Activated T-cell treated with anti-CD3 and anti-CD28 coated beads for 1 hour (primary cell): ENCODE data around the gene COL4A1.

Experiments
- DNase-seq: peaks from one replicate; pipeline ENCODE4 v3.0.0-alpha.2; 2020; ENCODE audit warnings: low read depth

The COL4A1 gene

GRCh38 chr13:110274687-110275086 lies 32.3 kb downstream of the COL4A1 start:
- DNase-seq = no peak

GRCh38 chr13:110273254-110273653 lies 33.7 kb downstream of the COL4A1 start:
- no peak for DNase-seq

- no peak for DNase-seq
Measured at GRCh38 chr13:110272651-110273050, 34.3 kb downstream of the COL4A1 start.

GRCh38 chr13:110272227-110272626 lies 34.7 kb downstream of the COL4A1 start:
- DNase-seq = no peak

- no peak for DNase-seq
Measured at GRCh38 chr13:110271313-110271712, 35.6 kb downstream of the COL4A1 start.

GRCh38 chr13:110270507-110270906 lies 36.5 kb downstream of the COL4A1 start:
- DNase-seq = no peak

GRCh38 chr13:110269509-110270185 lies 37.3 kb downstream of the COL4A1 start:
- no peak for DNase-seq

GRCh38 chr13:110268576-110269185 lies 38.3 kb downstream of the COL4A1 start:
- DNase-seq = no peak

GRCh38 chr13:110268061-110268460 lies 38.9 kb downstream of the COL4A1 start:
- DNase-seq = no peak

GRCh38 chr13:110266983-110267382 lies 40.0 kb downstream of the COL4A1 start:
- no peak for DNase-seq

GRCh38 chr13:110266431-110266809 lies 40.5 kb downstream of the COL4A1 start:
- DNase-seq = no peak

GRCh38 chr13:110265682-110266430 lies 41.1 kb downstream of the COL4A1 start:
- no peak for DNase-seq

GRCh38 chr13:110265341-110265681 lies 41.6 kb downstream of the COL4A1 start:
- no peak for DNase-seq

- no peak for DNase-seq
Measured at GRCh38 chr13:110264685-110265275, 42.2 kb downstream of the COL4A1 start.

GRCh38 chr13:110263888-110264287 lies 43.1 kb downstream of the COL4A1 start:
- no peak for DNase-seq

- no peak for DNase-seq
Measured at GRCh38 chr13:110263404-110263803, 43.6 kb downstream of the COL4A1 start.

- no peak for DNase-seq
Measured at GRCh38 chr13:110262508-110263291, 44.3 kb downstream of the COL4A1 start.

- DNase-seq = no peak
Measured at GRCh38 chr13:110262082-110262436, 44.9 kb downstream of the COL4A1 start.

GRCh38 chr13:110261166-110262081 lies 45.5 kb downstream of the COL4A1 start:
- no peak for DNase-seq

- DNase-seq = no peak
Measured at GRCh38 chr13:110259651-110260050, 47.3 kb downstream of the COL4A1 start.
